ENCODE measurements around the gene SMG6.

DNA sequence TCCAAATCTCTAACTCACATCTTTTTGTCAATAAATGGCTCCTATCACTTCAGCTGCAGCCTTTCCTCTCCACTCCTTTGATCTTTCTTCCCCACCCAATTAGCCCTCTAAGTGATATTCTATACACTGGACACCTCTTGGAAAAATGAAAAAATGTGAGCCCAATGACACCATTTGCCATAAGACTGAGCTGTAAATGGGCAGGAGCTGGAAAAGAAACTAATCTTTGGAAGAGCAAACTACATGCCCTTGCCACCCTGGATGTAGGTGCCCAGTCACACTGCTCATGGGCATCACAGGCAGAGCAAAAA lies 80.0 kb downstream of the SMG6 start:
- no peak for TF ChIP-seq POLR2A (IDR thresholded peaks at IDR 0.05; ENCODE audit: control extremely low read depth in 1 of 2, low read depth in 2 of 2, low read length in 2 of 2)
- TF ChIP-seq MAX (IDR thresholded peaks at IDR 0.05): no peak
- TF ChIP-seq, protein P1, sequence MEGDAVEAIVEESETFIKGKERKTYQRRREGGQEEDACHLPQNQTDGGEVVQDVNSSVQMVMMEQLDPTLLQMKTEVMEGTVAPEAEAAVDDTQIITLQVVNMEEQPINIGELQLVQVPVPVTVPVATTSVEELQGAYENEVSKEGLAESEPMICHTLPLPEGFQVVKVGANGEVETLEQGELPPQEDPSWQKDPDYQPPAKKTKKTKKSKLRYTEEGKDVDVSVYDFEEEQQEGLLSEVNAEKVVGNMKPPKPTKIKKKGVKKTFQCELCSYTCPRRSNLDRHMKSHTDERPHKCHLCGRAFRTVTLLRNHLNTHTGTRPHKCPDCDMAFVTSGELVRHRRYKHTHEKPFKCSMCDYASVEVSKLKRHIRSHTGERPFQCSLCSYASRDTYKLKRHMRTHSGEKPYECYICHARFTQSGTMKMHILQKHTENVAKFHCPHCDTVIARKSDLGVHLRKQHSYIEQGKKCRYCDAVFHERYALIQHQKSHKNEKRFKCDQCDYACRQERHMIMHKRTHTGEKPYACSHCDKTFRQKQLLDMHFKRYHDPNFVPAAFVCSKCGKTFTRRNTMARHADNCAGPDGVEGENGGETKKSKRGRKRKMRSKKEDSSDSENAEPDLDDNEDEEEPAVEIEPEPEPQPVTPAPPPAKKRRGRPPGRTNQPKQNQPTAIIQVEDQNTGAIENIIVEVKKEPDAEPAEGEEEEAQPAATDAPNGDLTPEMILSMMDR (IDR thresholded peaks at IDR 0.05; ENCODE audit: control extremely low read depth in 1 of 3, insufficient read depth in 1 of 3, low read depth in 1 of 3, low read length in 3 of 3): no peak
- no peak for TF ChIP-seq JUND (IDR thresholded peaks at IDR 0.05; ENCODE audit: low read length)
- no peak for TF ChIP-seq KDM1A (IDR thresholded peaks at IDR 0.05; ENCODE audit: borderline replicate concordance, low read length)
- no peak for TF ChIP-seq RFX5 (IDR thresholded peaks at IDR 0.05; ENCODE audit: borderline replicate concordance, low read depth, low read length)
- no peak for TF ChIP-seq CHD1 (IDR thresholded peaks at IDR 0.05; ENCODE audit: low read depth, low read length)
- TF ChIP-seq, protein P2, sequence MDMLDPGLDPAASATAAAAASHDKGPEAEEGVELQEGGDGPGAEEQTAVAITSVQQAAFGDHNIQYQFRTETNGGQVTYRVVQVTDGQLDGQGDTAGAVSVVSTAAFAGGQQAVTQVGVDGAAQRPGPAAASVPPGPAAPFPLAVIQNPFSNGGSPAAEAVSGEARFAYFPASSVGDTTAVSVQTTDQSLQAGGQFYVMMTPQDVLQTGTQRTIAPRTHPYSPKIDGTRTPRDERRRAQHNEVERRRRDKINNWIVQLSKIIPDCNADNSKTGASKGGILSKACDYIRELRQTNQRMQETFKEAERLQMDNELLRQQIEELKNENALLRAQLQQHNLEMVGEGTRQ (IDR thresholded peaks at IDR 0.05; ENCODE audit: low read length): no peak
- TF ChIP-seq TAF1 (IDR thresholded peaks at IDR 0.05; ENCODE audit: low read depth, low read length): no peak
- no peak for TF ChIP-seq TCF12 (IDR thresholded peaks at IDR 0.05; ENCODE audit: low read depth, low read length)
